ENCODE data around the gene MYF6.

- TF ChIP-seq PHB2 (IDR thresholded peaks at IDR 0.05; ENCODE audit: low read depth) (no peak), ZNF274 (IDR thresholded peaks at IDR 0.05; ENCODE audit: borderline replicate concordance, low read depth, low read length) (no peak), SMARCC2 (IDR thresholded peaks at IDR 0.05; ENCODE audit: low read depth) (no peak), CEBPZ (IDR thresholded peaks at IDR 0.05; ENCODE audit: borderline replicate concordance, low read depth, low read length) (no peak), ZBTB7A (IDR thresholded peaks at IDR 0.05; ENCODE audit: borderline replicate concordance, control insufficient read depth, low read depth, low read length) (no peak), PATZ1 (CRISPR knock-in tag; IDR thresholded peaks at IDR 0.05; ENCODE audit: borderline replicate concordance) (no peak), KLF10 (CRISPR knock-in tag; IDR thresholded peaks at IDR 0.05) (no peak), MXI1 (IDR thresholded peaks at IDR 0.05; ENCODE audit: low read depth, low read length) (no peak), EZH2 (IDR thresholded peaks at IDR 0.05; ENCODE audit: borderline replicate concordance, low read depth, low read length) (no peak), KDM5B (IDR thresholded peaks at IDR 0.05; ENCODE audit: insufficient replicate concordance, low read depth, low read length) (no peak), SMAD1 (IDR thresholded peaks at IDR 0.05; ENCODE audit: low read depth, low read length, partially characterized antibody) (no peak), ZNF280B (CRISPR knock-in tag; IDR thresholded peaks at IDR 0.05) (no peak), TBP (optimal IDR thresholded peaks at IDR 0.05; ENCODE audit: low read depth, low read length) (no peak)
Measured at GRCh38 chr12:80713419-80713818, 6.0 kb downstream of the MYF6 start.
